GM12891 (cell line): ENCODE measurements around the gene LRRC72.
"Not testable (repeated sequence)": the region's sequence is repeated elsewhere in the genome, so short reads cannot be mapped to it uniquely, and the experiment has no call there.

ENCODE experiments used
- DNase-seq: peaks from one replicate; pipeline ENCODE4 v3.0.0; 2011; ENCODE audit warnings: low spot score; ENCODE audit not compliant: insufficient read length
- FAIRE-seq: peaks from 2 replicates; lab custom pipeline; 2011; peaks lifted over from hg19 to GRCh38; lab: Jason Lieb, UNC
- PAX5 ChIP-seq: IDR thresholded peaks from 2 replicates; pipeline ENCODE4 v1.6.1; 2011; ENCODE audit warnings: low read length, moderate library complexity, mild to moderate bottlenecking; ENCODE audit not compliant: insufficient read depth, severe bottlenecking
- POLR2A ChIP-seq: IDR thresholded peaks from 2 replicates; pipeline ENCODE4 v1.6.1; 2011; ENCODE audit warnings: low read depth, low read length, control low read depth
- POLR2AphosphoS5 ChIP-seq: IDR thresholded peaks from 2 replicates; pipeline ENCODE4 v1.6.1; 2011; ENCODE audit warnings: low read depth, low read length, control low read depth
- POU2F2 ChIP-seq: IDR thresholded peaks from 2 replicates; pipeline ENCODE4 v1.6.1; 2011; ENCODE audit warnings: low read depth, mild to moderate bottlenecking, control low read depth, low read length, moderate library complexity
- SPI1 ChIP-seq: IDR thresholded peaks from 2 replicates; pipeline ENCODE4 v1.6.1; 2011; ENCODE audit warnings: low read depth, low read length, control low read depth
- TAF1 ChIP-seq: IDR thresholded peaks from 2 replicates; pipeline ENCODE4 v1.6.1; 2011; ENCODE audit warnings: low read depth, low read length, control low read depth

Gene LRRC72

GRCh38 chr7:16589881-16590280 lies 63.3 kb downstream of the LRRC72 start:
- TF ChIP-seq POLR2AphosphoS5 (no peak), POLR2A (no peak), SPI1 (no peak), TAF1 (no peak), POU2F2 (no peak), PAX5 (no peak)
- DNase-seq (no peak), FAIRE-seq (no peak)

GRCh38 chr7:16590424-16590823 lies 63.8 kb downstream of the LRRC72 start:
- TF ChIP-seq POLR2A (no peak), POLR2AphosphoS5 (no peak), PAX5 (no peak), SPI1 (no peak), TAF1 (no peak)
- DNase-seq (no peak), FAIRE-seq (no peak)

- FAIRE-seq, result no peak
- DNase-seq, result no peak
- no peak for TF ChIP-seq PAX5
- no peak for TF ChIP-seq SPI1
- TF ChIP-seq POLR2AphosphoS5, result no peak
These were observed 65.8 kb downstream of the LRRC72 start for GRCh38 chr7:16592395-16592794.

GRCh38 chr7:16594061-16594460 lies 67.4 kb downstream of the LRRC72 start:
- FAIRE-seq (no peak), DNase-seq (no peak)
- TF ChIP-seq PAX5, result no peak
- TF ChIP-seq TAF1, result no peak
- TF ChIP-seq SPI1, result no peak
- TF ChIP-seq POU2F2, result no peak
- TF ChIP-seq POLR2A, result no peak
- TF ChIP-seq POLR2AphosphoS5, result no peak

- no peak for FAIRE-seq
These were observed 68.1 kb downstream of the LRRC72 start for GRCh38 chr7:16594676-16595075.

GRCh38 chr7:16595596-16595995 lies 69.0 kb downstream of the LRRC72 start:
- not testable (repeated sequence) for DNase-seq, FAIRE-seq

More at GRCh38 chr7:16594676-16595075, 68.1 kb downstream of the LRRC72 start:
- no peak for DNase-seq
- TF ChIP-seq POLR2AphosphoS5, result no peak
- no peak for TF ChIP-seq TAF1
- no peak for TF ChIP-seq PAX5
- no peak for TF ChIP-seq SPI1
- TF ChIP-seq POU2F2, result no peak
- TF ChIP-seq POLR2A, result no peak

GRCh38 chr7:16598015-16598414 lies 71.4 kb downstream of the LRRC72 start:
- no peak for FAIRE-seq
- DNase-seq, result no peak
- no peak for TF ChIP-seq POLR2A
- TF ChIP-seq PAX5, result no peak
- TF ChIP-seq TAF1, result no peak
- TF ChIP-seq SPI1, result no peak
- TF ChIP-seq POU2F2, result no peak
- TF ChIP-seq POLR2AphosphoS5, result no peak

- DNase-seq (no peak), FAIRE-seq (no peak)
- TF ChIP-seq POU2F2, result no peak
- TF ChIP-seq TAF1, result no peak
- TF ChIP-seq PAX5, result no peak
- no peak for TF ChIP-seq POLR2A
- TF ChIP-seq SPI1, result no peak
- no peak for TF ChIP-seq POLR2AphosphoS5
These were observed 73.2 kb downstream of the LRRC72 start for GRCh38 chr7:16599860-16600259.

- TF ChIP-seq PAX5, result no peak
- TF ChIP-seq POLR2A, result no peak
- TF ChIP-seq TAF1, result no peak
- no peak for TF ChIP-seq POLR2AphosphoS5
- no peak for TF ChIP-seq SPI1
- no peak for TF ChIP-seq POU2F2
- FAIRE-seq (no peak), DNase-seq (no peak)
These were observed 77.0 kb downstream of the LRRC72 start for GRCh38 chr7:16603633-16604032.

- TF ChIP-seq SPI1 (no peak), PAX5 (no peak), POU2F2 (no peak), TAF1 (no peak), POLR2A (no peak)
- DNase-seq (no peak), FAIRE-seq (no peak)
These were observed 77.4 kb downstream of the LRRC72 start for GRCh38 chr7:16604054-16604453.

- FAIRE-seq, result no peak
- DNase-seq, result no peak
- TF ChIP-seq SPI1, result no peak
- no peak for TF ChIP-seq TAF1
- no peak for TF ChIP-seq PAX5
- no peak for TF ChIP-seq POU2F2
- TF ChIP-seq POLR2A, result no peak
- no peak for TF ChIP-seq POLR2AphosphoS5
These were observed 80.1 kb downstream of the LRRC72 start for GRCh38 chr7:16606704-16607103.
